GM10248 (cell line): ENCODE results near the gene CFL1.

Experiments used
- CTCF ChIA-PET: fragments of 300-600 bp; sonication (Branson Sonifier 250); formaldehyde crosslinking; extraction: SDS; loops from one replicate; lab custom pipeline; 2021; ENCODE audit warnings: antibody characterized with exemption; lab: Yijun Ruan, JAX
- POLR2A ChIA-PET: fragments of 350-650 bp; sonication (Branson Sonifier 250); formaldehyde crosslinking; extraction: SDS; loops from one replicate; lab custom pipeline; 2020; ENCODE audit warnings: antibody characterized with exemption; lab: Yijun Ruan, JAX
- DNase-seq: peaks from one replicate; pipeline ENCODE4 v3.0.0; 2012; ENCODE audit errors: extremely low spot score
- TF ChIP-seq, protein P1 (sequence below): IDR thresholded peaks from 2 replicates; pipeline ENCODE4 v1.5.1; 2012; ENCODE audit warnings: mild to moderate bottlenecking, low read depth; ENCODE audit errors: extremely low read depth, missing control alignments, control extremely low read depth

CFL1 gene

DNA sequence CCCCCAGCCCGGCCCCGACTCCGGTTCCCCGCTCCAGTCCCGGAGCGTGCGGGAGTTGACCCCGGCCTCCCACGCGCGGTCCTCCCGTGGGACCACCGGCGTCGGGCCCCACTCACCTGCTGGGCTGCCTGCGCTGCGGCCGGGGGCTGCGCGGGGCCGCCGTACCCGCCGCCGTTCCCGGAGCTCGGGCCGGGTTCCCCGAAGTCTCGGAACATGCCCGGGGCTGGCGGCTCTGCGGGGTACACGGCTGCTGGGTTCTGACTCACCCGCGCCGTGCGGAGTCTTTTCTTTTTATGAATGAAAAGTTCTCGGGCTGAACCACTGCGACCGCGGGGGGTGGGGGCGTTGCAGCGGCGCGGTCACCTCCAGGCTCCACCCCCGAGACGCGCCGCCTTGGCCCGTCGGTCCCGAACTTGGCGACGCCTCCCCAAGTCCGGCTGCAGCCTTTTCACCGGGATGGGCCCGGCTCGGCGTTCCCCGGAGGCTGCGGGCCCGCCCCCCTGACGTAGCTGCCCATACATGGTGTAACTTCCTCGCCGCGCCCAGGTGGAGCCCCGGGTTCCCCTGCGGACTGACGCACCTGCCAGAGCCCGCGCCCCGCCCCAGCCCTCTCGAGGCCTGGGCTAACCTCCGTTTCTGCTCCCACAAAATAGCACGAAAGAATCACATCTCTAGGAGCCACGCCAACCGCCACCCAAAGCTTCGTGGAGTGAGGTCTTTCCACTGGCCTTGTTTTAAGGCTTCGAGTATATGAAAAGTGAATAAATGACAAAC, 42.3 kb upstream of the CFL1 start, which contains the start of gene FOSL1:
FOSL1 (minus strand) TSS at position 264 of the 774 bp plus-strand sequence; CDS start at position 215, 49 bp downstream.
- ChIA-PET CTCF (interaction anchor here (1.0 to 8.0 kb wide), 7 partner anchors 9 to 88 kb away, joined by 3 to 80 read pairs (median 5); partner anchors contain the start of genes CCDC85B, FIBP and MUS81), POLR2A (interaction anchor here (1.0 to 2.3 kb wide), 2 partner anchors 9 to 79 kb away, joined by 3 to 10 read pairs; partner anchors contain the start of gene CCDC85B)
- DNase-seq: peak; percentile 93

DNA sequence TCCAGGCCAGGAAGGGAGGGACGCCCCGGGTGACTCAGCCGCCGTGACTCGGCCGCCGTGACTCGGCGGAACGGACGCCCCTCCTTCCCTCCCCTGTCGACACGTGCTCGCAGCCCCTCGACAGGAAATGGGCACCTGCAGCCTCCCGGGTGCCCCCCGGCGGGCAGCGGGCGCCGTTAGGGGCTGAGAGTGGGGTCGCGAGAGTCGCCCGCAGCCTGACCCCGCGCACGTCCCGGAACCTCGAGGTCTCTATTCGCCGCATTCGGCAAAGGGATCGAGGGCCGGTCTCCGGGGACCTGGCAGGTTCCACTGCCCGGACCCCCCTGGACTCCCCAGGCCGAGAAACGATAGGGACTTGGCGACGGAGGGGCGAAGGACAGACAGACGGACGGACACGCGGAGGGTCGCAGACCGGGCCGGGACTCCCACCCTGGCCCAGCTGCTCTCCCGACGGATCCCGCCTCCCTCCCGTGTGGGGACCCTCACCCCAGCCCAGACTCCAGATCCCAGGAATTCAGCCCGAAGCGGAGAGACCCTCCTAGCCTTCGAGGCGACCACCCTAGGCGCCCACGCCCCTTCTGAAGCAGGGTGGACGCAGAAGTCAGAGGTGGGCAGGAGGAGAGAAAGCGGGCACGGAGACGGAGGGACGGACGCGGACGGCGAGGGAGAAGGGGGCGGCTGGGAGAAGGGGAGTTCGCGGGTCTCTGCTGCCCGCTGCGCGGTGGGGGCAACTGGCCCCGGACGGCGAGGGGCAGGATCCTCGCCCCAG, 41.6 kb upstream of the CFL1 start:
- peak; percentile 58 for DNase-seq
- CTCF ChIA-PET: interaction anchor here (1.6 to 14.6 kb wide), 6 partner anchors 8 to 120 kb away, joined by 4 to 199 read pairs (median 20); partner anchors contain the start of genes CCDC85B, CTSW and FIBP
- POLR2A ChIA-PET: interaction anchor here (2.3 kb wide), 1 partner anchor 9 kb away, joined by 10 read pairs; the partner anchor contains the start of gene CCDC85B
- TF ChIP-seq, protein P1, sequence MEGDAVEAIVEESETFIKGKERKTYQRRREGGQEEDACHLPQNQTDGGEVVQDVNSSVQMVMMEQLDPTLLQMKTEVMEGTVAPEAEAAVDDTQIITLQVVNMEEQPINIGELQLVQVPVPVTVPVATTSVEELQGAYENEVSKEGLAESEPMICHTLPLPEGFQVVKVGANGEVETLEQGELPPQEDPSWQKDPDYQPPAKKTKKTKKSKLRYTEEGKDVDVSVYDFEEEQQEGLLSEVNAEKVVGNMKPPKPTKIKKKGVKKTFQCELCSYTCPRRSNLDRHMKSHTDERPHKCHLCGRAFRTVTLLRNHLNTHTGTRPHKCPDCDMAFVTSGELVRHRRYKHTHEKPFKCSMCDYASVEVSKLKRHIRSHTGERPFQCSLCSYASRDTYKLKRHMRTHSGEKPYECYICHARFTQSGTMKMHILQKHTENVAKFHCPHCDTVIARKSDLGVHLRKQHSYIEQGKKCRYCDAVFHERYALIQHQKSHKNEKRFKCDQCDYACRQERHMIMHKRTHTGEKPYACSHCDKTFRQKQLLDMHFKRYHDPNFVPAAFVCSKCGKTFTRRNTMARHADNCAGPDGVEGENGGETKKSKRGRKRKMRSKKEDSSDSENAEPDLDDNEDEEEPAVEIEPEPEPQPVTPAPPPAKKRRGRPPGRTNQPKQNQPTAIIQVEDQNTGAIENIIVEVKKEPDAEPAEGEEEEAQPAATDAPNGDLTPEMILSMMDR: no peak

More for the DNA sequence above, 42.3 kb upstream of the CFL1 start, which contains the start of gene FOSL1:
- TF ChIP-seq, protein P1: no peak

DNA sequence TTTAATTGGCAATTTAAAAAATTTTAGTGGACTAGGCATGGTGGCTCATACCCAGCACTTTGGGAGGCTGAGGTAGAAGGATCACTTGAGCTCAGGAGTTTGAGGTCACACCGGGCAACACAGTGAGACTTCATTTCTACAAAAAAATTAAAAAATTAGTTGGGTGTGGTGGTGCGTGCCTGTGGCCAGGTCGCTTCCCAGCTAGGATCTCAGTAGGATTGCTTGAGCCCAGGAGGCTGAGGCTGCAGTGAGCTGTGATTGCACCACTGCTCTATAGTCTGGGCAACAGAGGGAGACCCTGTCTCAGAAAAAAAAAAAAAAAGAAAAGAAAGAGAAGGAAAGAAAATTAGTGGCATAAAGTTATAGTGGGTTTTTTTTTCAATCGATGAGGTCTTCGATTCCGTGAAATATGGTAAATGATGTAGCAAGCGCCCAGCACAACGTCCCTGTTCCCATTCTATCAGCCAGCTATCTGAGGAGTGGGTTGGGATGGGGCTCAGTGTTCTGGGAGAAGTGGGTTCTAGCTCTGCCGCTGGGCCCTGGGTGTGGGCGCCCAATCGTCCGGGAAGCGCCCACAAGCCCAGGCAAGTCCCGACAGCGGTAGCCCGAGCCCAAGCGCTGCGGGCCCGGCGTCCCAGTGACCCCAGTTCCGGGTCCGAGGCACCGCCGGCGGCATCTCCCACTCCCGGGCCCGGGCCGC, 40.8 kb upstream of the CFL1 start:
- TF ChIP-seq, protein P1: no peak
- no peak for DNase-seq
- CTCF ChIA-PET: interaction anchor here (1.6 to 14.6 kb wide), 4 partner anchors 9 to 119 kb away, joined by 4 to 199 read pairs (median 8); partner anchors contain the start of genes CCDC85B, CTSW and FIBP
- POLR2A ChIA-PET: no interaction called here

DNA sequence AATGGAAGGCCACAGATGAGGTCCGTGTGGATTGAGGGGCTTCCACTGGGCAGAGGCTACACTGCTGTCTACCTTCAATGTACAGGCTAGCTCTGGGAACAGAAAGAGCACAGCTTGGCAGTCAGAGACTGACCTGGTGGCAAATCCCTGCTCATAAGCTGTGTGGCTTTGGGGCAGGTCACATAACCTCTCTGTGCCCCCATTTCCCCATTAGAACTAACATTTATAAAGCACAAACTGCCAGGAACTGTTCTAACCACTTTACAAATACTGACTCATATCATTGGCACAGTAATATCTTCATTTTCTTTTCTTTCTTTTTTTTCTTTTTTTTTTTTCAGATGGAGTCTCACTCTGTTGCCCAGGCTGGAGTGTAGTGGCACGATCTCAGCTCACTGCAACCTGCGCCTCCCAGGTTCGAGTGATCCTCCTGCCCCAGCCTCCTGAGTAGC, 39.1 kb upstream of the CFL1 start:
- ChIA-PET POLR2A (no interaction called here), CTCF (interaction anchor here (1.1 to 14.6 kb wide), 2 partner anchors 15 to 149 kb away, joined by 3 to 199 read pairs; partner anchors contain the start of genes CTSW and FIBP)
- DNase-seq: no peak
- TF ChIP-seq, protein P1: no peak

DNA sequence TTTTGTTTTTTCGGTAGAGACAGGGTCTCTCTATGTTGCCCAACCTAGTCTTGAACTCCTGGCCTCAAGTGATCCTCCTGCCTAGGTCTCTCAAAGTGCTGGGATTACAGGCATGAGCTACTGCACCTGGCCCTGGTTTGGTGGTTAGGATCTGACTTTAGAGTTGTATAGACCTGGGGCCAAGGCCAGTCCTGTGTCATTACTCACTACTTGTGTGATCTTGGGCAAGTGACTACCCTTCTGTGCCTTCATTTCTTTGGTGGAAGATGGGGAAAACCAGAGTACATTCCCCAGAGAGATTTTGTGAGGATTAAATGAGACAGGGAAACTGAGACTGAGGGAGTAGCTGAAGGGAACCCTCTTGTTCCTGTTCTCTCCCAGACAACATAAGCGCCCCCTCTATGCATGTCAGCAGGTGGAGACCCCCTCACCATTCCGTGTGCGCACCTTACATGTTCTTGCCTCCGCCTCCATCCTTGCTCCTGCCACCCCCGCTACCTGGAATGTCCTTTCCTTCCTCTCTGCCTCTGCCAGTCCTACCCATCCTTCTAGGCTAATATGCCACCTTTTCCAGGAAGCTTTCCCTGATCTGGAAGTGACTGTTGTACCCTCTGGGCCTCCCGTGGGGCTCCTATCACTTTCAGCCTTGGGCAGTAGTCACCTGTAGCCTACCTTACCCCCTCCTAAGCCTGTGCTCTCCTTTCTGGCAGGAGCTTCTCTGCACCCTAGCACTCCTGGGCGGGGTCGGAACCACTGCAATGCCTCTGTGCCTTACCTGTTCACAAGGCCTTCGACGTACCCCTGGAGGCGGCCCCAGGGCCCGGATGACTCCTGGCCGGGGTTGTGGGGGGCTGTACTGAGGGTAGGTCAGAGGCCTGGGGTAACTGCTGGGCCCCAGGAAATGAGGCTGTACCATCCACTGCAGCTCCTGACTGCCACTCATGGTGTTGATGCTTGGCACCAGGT, 38.3 kb upstream of the CFL1 start:
- ChIA-PET CTCF (interaction anchor here (1.0 to 14.6 kb wide), 7 partner anchors 10 to 149 kb away, joined by 3 to 199 read pairs (median 3); partner anchors contain the start of genes CTSW, FIBP and MUS81), POLR2A (interaction anchor here (0.6 kb wide), 2 partner anchors 72 to 922 kb away, joined by 3 to 9 read pairs; no protein-coding TSS in a partner anchor)
- no peak for DNase-seq
- TF ChIP-seq, protein P1: no peak
